ENCODE measurements around the gene G6PC3. TPM values are rescaled to one million over a fixed set of nuclear protein-coding genes. Genes with fewer than 3 reads are reported as not detected.

The G6PC3 gene
- total RNA-seq, 4 donors from 2014 or later, result 41.4 to 104 (median 80.8) TPM

GRCh38 chr17:44092051-44092450 is 21.5 kb downstream of the G6PC3 start:
- Histone ChIP-seq H3K36me3 (peaks cover 48 to 52% of the 10 kb centered on the region in 2 donors), H3K9me3 (no peaks in the 10 kb centered on the region), H3K4me3 (replicated peaks in 1 of 3) (no peak overlapping the region), H3K27me3 (no peaks in the 10 kb centered on the region), H3K27ac (no peak overlapping the region), H3K4me1 (peaks cover 19 to 20% of the 10 kb centered on the region in 2 donors)
- 95% methylated on average over 8 to 11 of the region's 11 CpGs for WGBS, 2 donors
- no peak for TF ChIP-seq POLR2A (IDR thresholded peaks at IDR 0.05)
- no peak for TF ChIP-seq CTCF (IDR thresholded peaks at IDR 0.05)
- DNase-seq, result no peak
- intact Hi-C loops (cut with DNase I), result no loop called here

GRCh38 chr17:44093231-44093900 is 22.8 kb downstream of the G6PC3 start:
- WGBS, 2 donors, result 89 to 94% methylated on average over 10 to 13 of the region's 21 CpGs
- intact Hi-C loops (cut with DNase I), result no loop called here
- H3K4me3 ChIP-seq (replicated peaks in 1 of 3), result no peak overlapping the region
- no peak for DNase-seq
- H3K27ac ChIP-seq, result no peak overlapping the region
- H3K36me3 ChIP-seq, result peaks cover 38 to 48% of the 10 kb centered on the region in 2 donors
- TF ChIP-seq POLR2A (IDR thresholded peaks at IDR 0.05), result no peak
- TF ChIP-seq CTCF (IDR thresholded peaks at IDR 0.05), result no peak
- peaks cover 32 to 33% of the 10 kb centered on the region in 2 donors for H3K4me1 ChIP-seq
- no peaks in the 10 kb centered on the region for H3K27me3 ChIP-seq
- no peaks in the 10 kb centered on the region for H3K9me3 ChIP-seq

GRCh38 chr17:44094701-44095387 is 24.3 kb downstream of the G6PC3 start:
- H3K27ac ChIP-seq, result peak overlapping the region in 2 of 3 donors; percentile 83 to 89
- DNase-seq, result no peak
- 88 to 90% methylated on average over 8 of the region's 8 CpGs for WGBS, 2 donors
- H3K9me3 ChIP-seq, result no peaks in the 10 kb centered on the region
- no peaks in the 10 kb centered on the region for H3K27me3 ChIP-seq
- H3K36me3 ChIP-seq, result peaks cover 31 to 36% of the 10 kb centered on the region in 2 donors
- intact Hi-C loops (cut with DNase I), result no loop called here
- TF ChIP-seq CTCF (IDR thresholded peaks at IDR 0.05) (no peak), POLR2A (IDR thresholded peaks at IDR 0.05) (no peak)
- H3K4me3 ChIP-seq (replicated peaks in 1 of 3), result no peak overlapping the region
- H3K4me1 ChIP-seq, result peaks cover 32 to 41% of the 10 kb centered on the region in 2 donors

- peaks cover 32 to 41% of the 10 kb centered on the region in 2 donors for H3K4me1 ChIP-seq
Measured at GRCh38 chr17:44095388-44095646, 24.8 kb downstream of the G6PC3 start.

More at GRCh38 chr17:44095388-44095646, 24.8 kb downstream of the G6PC3 start:
- H3K27me3 ChIP-seq, result no peaks in the 10 kb centered on the region
- peaks cover 31 to 33% of the 10 kb centered on the region in 2 donors for H3K36me3 ChIP-seq
- no peak for DNase-seq
- H3K9me3 ChIP-seq, result no peaks in the 10 kb centered on the region
- H3K4me3 ChIP-seq (replicated peaks in 1 of 3), result no peak overlapping the region
- intact Hi-C loops (cut with DNase I), result no loop called here
- peak overlapping the region in 2 of 3 donors; percentile 83 to 89 for H3K27ac ChIP-seq
- WGBS, 2 donors, result 35 to 41% methylated on average over 2 of the region's 2 CpGs
- TF ChIP-seq CTCF (IDR thresholded peaks at IDR 0.05) (no peak), POLR2A (IDR thresholded peaks at IDR 0.05) (no peak)

Measured in thyroid gland (tissue), 4 donors.